Progenitor cell of endocrine pancreas (in vitro differentiated cells): ENCODE measurements around the gene ST3GAL3. TPM values are rescaled to one million over a fixed set of nuclear protein-coding genes. Genes with fewer than 3 reads are reported as not detected.

Experiments used
- DNase-seq: peaks from one replicate; pipeline ENCODE4 v3.0.0; 2021; ENCODE audit warnings: low spot score; ENCODE audit not compliant: unreplicated experiment
- H3K27ac Mint-ChIP-seq: 2 replicates; pipeline ENCODE4 v1.8.0; 2021; ENCODE audit warnings: mild to moderate bottlenecking, moderate library complexity, mixed read lengths
- H3K27me3 Mint-ChIP-seq: 2 replicates; pipeline ENCODE4 v1.8.0; 2021; ENCODE audit warnings: mixed read lengths
- H3K36me3 Mint-ChIP-seq: 2 replicates; pipeline ENCODE4 v1.8.0; 2022; ENCODE audit warnings: mixed read lengths; ENCODE audit not compliant: insufficient read depth
- H3K4me1 Mint-ChIP-seq: 2 replicates; pipeline ENCODE4 v1.8.0; 2021; ENCODE audit warnings: low read depth, mixed read lengths
- H3K4me3 Mint-ChIP-seq: 2 replicates; pipeline ENCODE4 v1.8.0; 2021; ENCODE audit warnings: low read depth, mild to moderate bottlenecking, moderate library complexity, mixed read lengths
- H3K9me3 Mint-ChIP-seq: 2 replicates; pipeline ENCODE4 v1.8.0; 2021; ENCODE audit warnings: low read depth, mixed read lengths
- total RNA-seq: library from RNA; stranded (reverse); gene quantifications from 2 replicates; pipeline ENCODE4 v1.2.1, GENCODE V29; 2021
- TF ChIP-seq, protein P1 (sequence below): fragments of 200-600 bp; sonication (generic); IDR thresholded peaks from one replicate; pipeline ENCODE4 v1.5.0; 2021; ENCODE audit warnings: antibody characterized with exemption, mild to moderate bottlenecking; ENCODE audit not compliant: unreplicated experiment

ST3GAL3 gene
- total RNA-seq, 1 donor from 2014 or later: 14.9 TPM

DNA sequence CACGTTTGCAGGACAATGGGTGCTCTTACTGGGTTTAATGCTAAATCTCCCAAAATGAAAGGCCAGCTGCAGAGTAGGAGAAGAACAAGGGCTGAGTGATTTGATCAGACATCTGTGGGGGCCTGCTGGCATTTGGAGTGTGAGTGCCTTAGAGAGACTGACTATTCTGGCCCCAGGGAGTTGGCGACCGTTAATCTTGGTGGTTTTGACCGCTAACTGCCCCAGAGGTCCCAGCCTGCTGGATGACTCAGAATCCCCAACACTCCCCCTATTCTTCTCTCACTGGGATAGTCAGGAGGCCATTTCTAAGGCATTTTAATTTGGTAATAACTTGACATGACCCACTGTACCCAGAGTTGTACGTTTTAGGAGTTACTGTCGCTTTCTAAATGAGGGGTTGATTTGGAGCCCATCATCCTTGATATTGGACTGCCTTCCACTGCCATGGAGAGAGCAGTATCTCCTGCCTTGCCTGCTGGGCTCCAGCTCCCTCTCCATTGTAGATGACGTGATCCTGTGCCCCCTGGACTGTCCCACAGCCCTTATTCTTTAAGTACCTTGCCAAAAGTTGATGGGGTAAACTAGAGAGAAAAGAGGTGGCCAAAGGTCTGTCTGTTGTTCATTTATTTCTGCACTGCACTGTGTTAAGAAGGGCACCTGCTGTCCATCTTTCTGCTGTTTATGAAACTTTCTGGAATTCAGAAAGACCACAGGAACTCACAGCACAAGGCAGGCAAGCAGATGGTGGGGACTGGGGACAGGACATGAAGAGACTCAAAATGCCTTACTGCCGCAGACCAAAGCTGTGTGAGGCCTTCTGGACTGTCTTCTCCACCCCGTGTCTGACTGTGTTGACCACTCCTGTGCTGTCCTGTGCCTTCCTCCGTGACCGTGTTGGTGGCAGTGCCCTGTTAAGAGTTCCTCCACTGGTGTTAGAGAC is 128.0 kb downstream of the ST3GAL3 start:
- TF ChIP-seq, protein P1, sequence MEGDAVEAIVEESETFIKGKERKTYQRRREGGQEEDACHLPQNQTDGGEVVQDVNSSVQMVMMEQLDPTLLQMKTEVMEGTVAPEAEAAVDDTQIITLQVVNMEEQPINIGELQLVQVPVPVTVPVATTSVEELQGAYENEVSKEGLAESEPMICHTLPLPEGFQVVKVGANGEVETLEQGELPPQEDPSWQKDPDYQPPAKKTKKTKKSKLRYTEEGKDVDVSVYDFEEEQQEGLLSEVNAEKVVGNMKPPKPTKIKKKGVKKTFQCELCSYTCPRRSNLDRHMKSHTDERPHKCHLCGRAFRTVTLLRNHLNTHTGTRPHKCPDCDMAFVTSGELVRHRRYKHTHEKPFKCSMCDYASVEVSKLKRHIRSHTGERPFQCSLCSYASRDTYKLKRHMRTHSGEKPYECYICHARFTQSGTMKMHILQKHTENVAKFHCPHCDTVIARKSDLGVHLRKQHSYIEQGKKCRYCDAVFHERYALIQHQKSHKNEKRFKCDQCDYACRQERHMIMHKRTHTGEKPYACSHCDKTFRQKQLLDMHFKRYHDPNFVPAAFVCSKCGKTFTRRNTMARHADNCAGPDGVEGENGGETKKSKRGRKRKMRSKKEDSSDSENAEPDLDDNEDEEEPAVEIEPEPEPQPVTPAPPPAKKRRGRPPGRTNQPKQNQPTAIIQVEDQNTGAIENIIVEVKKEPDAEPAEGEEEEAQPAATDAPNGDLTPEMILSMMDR: no peak
- Mint-ChIP-seq H3K27me3 (peaks cover 2% of the 10 kb centered on the region), H3K4me3 (no peak overlapping the region), H3K27ac (no peak overlapping the region), H3K36me3 (no peaks in the 10 kb centered on the region), H3K4me1 (peaks cover 12% of the 10 kb centered on the region), H3K9me3 (no peaks in the 10 kb centered on the region)
- no peak for DNase-seq

DNA sequence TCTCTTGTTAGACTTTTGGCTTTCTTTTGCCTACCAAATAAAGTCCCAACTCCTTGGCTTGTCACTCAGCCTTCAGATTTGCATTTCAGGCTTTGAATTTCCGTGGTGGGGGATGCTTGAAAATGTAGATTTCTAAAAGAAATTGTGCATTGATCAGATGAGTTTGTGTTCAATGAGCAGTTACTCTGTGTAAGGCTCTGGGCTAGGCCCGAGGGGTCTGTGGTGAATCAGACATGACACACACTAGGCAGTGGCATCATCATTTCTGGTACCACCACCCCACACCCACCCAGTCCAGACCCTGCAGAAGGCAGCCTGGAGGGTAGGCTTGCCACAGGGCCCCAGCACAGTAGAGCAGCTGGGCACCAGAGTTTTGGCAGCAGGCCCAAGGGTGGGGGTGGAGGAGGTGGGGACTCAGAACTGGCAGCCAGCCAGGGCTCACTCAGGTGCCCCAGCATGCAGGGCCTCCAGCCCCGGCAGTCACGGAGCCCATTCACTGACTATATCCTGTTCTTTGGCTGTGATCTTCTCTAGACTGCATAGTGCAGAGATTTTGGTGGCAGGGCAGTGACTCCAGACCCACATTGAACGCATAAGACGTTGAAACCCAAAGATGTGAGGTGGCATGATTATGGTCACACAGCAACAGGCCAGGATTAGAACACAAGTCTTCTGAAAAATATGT is 129.1 kb downstream of the ST3GAL3 start:
- Mint-ChIP-seq H3K4me3 (no peak overlapping the region), H3K27ac (no peak overlapping the region), H3K9me3 (no peaks in the 10 kb centered on the region), H3K4me1 (peaks cover 12% of the 10 kb centered on the region), H3K27me3 (peaks cover 2% of the 10 kb centered on the region), H3K36me3 (no peaks in the 10 kb centered on the region)
- TF ChIP-seq, protein P1: no peak
- DNase-seq: no peak

DNA sequence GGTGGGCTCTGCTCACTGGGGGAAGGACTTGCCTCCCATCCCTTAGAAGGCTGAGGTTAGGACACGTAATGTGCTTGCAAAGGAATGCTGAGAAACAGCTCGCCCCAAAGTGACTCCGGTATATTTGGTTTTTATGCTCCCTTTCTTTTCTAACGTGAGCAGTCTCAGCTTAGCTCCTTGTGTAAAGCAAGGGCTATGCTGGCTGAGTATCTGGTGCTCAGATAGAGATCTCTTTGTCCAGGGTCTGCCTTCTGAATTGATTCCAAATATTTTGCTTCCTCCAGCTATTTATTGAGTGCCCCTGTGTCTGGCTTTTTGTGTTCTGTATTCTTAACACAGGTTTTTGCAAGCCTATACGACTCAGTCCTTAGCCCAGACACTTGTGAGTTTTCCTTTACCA is 131.7 kb downstream of the ST3GAL3 start:
- DNase-seq: no peak
- TF ChIP-seq, protein P1: no peak
- peaks cover 12% of the 10 kb centered on the region for H3K4me1 Mint-ChIP-seq
- H3K36me3 Mint-ChIP-seq: peaks cover 15% of the 10 kb centered on the region
- peaks cover 16% of the 10 kb centered on the region for H3K9me3 Mint-ChIP-seq
- peak overlapping the region; percentile 73 for H3K27ac Mint-ChIP-seq
- no peak overlapping the region for H3K4me3 Mint-ChIP-seq
- H3K27me3 Mint-ChIP-seq: peaks cover 2% of the 10 kb centered on the region

DNA sequence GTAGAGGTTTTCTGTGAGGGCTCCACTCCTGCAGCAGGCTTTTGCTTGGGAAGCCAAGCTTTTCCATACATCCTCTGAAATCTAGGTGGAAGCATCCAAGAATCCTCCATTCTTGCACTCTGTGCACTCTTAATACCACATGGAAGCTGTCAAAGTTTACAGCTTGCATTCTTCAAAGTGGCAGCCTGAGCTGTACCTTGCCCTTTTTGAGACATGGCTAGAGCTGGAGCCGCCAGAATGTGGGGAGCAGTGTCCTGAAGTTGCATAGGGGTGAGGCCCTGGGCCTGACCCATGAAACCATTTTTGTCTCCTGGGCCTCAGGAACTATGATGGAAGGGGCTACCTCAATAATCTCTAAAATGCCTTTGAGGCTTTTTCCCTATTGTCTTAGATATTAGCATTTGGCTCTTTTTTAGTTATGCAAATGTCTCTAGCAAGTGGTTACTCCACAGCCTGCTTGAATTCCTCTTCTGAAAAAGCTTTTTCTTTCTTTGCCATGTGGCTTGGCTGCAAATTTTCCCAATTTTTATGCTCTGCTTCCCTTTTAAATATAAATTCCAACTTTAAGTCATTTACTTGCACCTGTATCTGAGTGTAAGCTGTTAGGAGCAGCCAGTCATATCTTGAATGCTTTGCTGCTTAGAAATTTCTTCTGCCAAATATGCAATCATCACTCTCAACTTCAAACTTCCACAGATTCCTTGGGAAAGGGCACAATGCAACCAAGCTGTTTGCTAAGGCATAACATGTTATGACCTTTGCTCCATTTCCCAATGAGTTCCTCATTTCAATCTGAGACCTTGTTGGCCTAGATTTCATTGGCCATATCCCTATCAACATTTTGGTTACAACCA is 134.2 kb downstream of the ST3GAL3 start:
- TF ChIP-seq, protein P1: no peak
- Mint-ChIP-seq H3K4me3 (no peak overlapping the region), H3K27me3 (peaks cover 2% of the 10 kb centered on the region), H3K4me1 (peaks cover 12% of the 10 kb centered on the region), H3K9me3 (peaks cover 16% of the 10 kb centered on the region), H3K27ac (no peak overlapping the region), H3K36me3 (peaks cover 15% of the 10 kb centered on the region)
- DNase-seq: no peak

DNA sequence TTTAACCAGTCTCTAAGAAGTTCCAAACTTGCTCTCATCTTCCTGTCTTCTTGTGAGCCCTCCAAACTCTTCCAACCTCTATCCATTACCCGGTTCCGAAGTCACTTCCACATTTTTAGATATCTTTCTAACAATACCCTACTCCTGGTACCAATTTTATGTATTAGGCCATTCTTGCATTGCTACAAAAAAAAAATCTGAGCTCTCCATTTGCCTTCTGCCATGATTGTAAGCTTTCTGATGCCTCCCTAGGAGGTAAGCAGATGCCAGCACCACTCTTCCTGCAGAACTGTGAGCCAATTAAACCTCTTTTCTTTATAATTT is 134.8 kb downstream of the ST3GAL3 start:
- TF ChIP-seq, protein P1: no peak
- DNase-seq: no peak
- Mint-ChIP-seq H3K9me3 (peaks cover 16% of the 10 kb centered on the region), H3K36me3 (peaks cover 15% of the 10 kb centered on the region), H3K4me1 (peaks cover 12% of the 10 kb centered on the region), H3K27ac (no peak overlapping the region), H3K4me3 (no peak overlapping the region), H3K27me3 (peaks cover 2% of the 10 kb centered on the region)
